GM19468 (cell line): ENCODE data around the gene SRBD1.

Experiments used
- ATAC-seq: cut with Tn5 transposase; IDR thresholded peaks from one replicate; pipeline ENCODE4 v1.9.1; 2021; ENCODE audit warnings: mild to moderate bottlenecking, moderate library complexity, moderate number of reproducible peaks; ENCODE audit not compliant: unreplicated experiment; ENCODE audit errors: extremely low read depth

SRBD1 gene

GRCh38 chr2:45567288-45567963, 43.6 kb downstream of the SRBD1 start:
- no peak for ATAC-seq

GRCh38 chr2:45559436-45559835, 51.6 kb downstream of the SRBD1 start:
- no peak for ATAC-seq

- ATAC-seq = no peak
Observed at GRCh38 chr2:45554742-45555140, 56.3 kb downstream of the SRBD1 start.

- ATAC-seq = no peak
Observed at GRCh38 chr2:45554073-45554741, 56.9 kb downstream of the SRBD1 start.

GRCh38 chr2:45551862-45552261, 59.2 kb downstream of the SRBD1 start:
- no peak for ATAC-seq

- ATAC-seq = no peak
Observed at GRCh38 chr2:45545943-45546342, 65.1 kb downstream of the SRBD1 start.

- ATAC-seq = no peak
Observed at GRCh38 chr2:45543257-45543656, 67.8 kb downstream of the SRBD1 start.

- ATAC-seq = no peak
Observed at GRCh38 chr2:45542013-45542412, 69.1 kb downstream of the SRBD1 start.

GRCh38 chr2:45541450-45541849, 69.6 kb downstream of the SRBD1 start:
- no peak for ATAC-seq

- ATAC-seq = no peak
Observed at GRCh38 chr2:45540942-45541341, 70.1 kb downstream of the SRBD1 start.

- ATAC-seq = no peak
Observed at GRCh38 chr2:45533771-45534170, 77.3 kb downstream of the SRBD1 start.

GRCh38 chr2:45532181-45532580, 78.9 kb downstream of the SRBD1 start:
- no peak for ATAC-seq

GRCh38 chr2:45524016-45524415, 87.1 kb downstream of the SRBD1 start:
- no peak for ATAC-seq

- ATAC-seq = no peak
Observed at GRCh38 chr2:45518546-45518945, 92.5 kb downstream of the SRBD1 start.

- ATAC-seq = no peak
Observed at GRCh38 chr2:45510701-45511420, 100.2 kb downstream of the SRBD1 start.

GRCh38 chr2:45506756-45507155, 104.3 kb downstream of the SRBD1 start:
- ATAC-seq = no peak

- ATAC-seq = no peak
Observed at GRCh38 chr2:45505138-45505537, 105.9 kb downstream of the SRBD1 start.

- no peak for ATAC-seq
Observed at GRCh38 chr2:45498661-45499550, 112.2 kb downstream of the SRBD1 start.

- ATAC-seq = peak; percentile 28
Observed at GRCh38 chr2:45497355-45497754, 113.7 kb downstream of the SRBD1 start.

GRCh38 chr2:45496869-45497268, 114.2 kb downstream of the SRBD1 start:
- no peak for ATAC-seq

GRCh38 chr2:45494978-45495293, 116.1 kb downstream of the SRBD1 start:
- ATAC-seq = no peak
